Lower leg skin (tissue), 3 donors: ENCODE data around the gene SPDYE17.
"Not testable (repeated sequence)": the region's sequence is repeated elsewhere in the genome, so short reads cannot be mapped to it uniquely, and the experiment has no call there.

Experiments used
- POLR2A ChIP-seq, 2 donors: fragments of 450-650 bp; IDR thresholded peaks; one replicate each; pipeline ENCODE4 v1.6.1; 2016 to 2017; ENCODE audit warnings: antibody characterized with exemption in 2 of 2, mild to moderate bottlenecking in 1 of 2, moderate library complexity in 1 of 2
- TF ChIP-seq, protein P1 (sequence below), 3 donors: fragments of 450-650 bp; IDR thresholded peaks; one replicate each; pipeline ENCODE4 v1.5.1; 2016; ENCODE audit warnings: antibody characterized with exemption in 3 of 3, mild to moderate bottlenecking in 3 of 3, moderate library complexity in 2 of 3

DNA sequence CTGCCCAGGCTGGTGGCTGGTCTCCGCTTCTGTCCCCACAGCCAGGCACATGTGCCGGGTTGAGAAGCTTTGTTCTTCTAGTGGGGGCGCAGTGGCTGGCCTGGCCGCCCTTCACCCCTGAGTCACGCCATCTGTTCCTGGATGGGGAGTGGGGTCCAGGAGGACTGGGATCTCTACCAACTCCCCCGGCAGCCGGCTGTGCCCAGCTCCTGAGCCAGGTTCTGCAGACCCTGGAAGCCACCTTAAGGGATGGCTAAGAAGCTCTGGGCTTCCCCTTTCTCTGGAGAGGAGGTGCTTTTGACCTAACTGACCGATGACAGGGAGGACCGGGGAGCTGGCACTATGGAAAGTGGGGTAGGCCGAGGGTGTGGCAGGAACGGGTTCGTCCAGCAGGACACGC, 37.9 kb downstream of the SPDYE17 start:
- TF ChIP-seq, protein P1, sequence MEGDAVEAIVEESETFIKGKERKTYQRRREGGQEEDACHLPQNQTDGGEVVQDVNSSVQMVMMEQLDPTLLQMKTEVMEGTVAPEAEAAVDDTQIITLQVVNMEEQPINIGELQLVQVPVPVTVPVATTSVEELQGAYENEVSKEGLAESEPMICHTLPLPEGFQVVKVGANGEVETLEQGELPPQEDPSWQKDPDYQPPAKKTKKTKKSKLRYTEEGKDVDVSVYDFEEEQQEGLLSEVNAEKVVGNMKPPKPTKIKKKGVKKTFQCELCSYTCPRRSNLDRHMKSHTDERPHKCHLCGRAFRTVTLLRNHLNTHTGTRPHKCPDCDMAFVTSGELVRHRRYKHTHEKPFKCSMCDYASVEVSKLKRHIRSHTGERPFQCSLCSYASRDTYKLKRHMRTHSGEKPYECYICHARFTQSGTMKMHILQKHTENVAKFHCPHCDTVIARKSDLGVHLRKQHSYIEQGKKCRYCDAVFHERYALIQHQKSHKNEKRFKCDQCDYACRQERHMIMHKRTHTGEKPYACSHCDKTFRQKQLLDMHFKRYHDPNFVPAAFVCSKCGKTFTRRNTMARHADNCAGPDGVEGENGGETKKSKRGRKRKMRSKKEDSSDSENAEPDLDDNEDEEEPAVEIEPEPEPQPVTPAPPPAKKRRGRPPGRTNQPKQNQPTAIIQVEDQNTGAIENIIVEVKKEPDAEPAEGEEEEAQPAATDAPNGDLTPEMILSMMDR (IDR thresholded peaks at IDR 0.05) = not testable (repeated sequence)
- TF ChIP-seq POLR2A (IDR thresholded peaks at IDR 0.05) = not testable (repeated sequence)
